ENCODE results near the gene RPL21.
"Not testable (repeated sequence)": the region's sequence is repeated elsewhere in the genome, so short reads cannot be mapped to it uniquely, and the experiment has no call there.

- TF ChIP-seq EZH2 (IDR thresholded peaks at IDR 0.05; ENCODE audit: low read length, unreplicated experiment); CTCF (conservative IDR thresholded peaks at IDR 0.05; ENCODE audit: low read depth, low read length): not testable (repeated sequence)
Measured at GRCh38 chr13:27218861-27219260, 32.5 kb upstream of the RPL21 start.
